NCI-H460 (cell line): ENCODE data around the gene MCF2L2. TPM values are rescaled to one million over a fixed set of nuclear protein-coding genes. Genes with fewer than 3 reads are reported as not detected.
"Not testable (repeated sequence)": the region's sequence is repeated elsewhere in the genome, so short reads cannot be mapped to it uniquely, and the experiment has no call there.

ENCODE experiments used
- DNase-seq: peaks from one replicate; pipeline ENCODE4 v3.0.0-alpha.2; 2016; ENCODE audit warnings: low read depth; ENCODE audit errors: extremely low read depth
- total RNA-seq: library from RNA; depleted of rRNA; stranded (reverse); fragments of >200 nt; shearing (Covaris generic); gene quantifications from 2 replicates; pipeline ENCODE4 v1.2.3, GENCODE V29; 2014

Gene MCF2L2
- total RNA-seq, 1 experiment from 2014 or later, result 0.57 TPM

DNA sequence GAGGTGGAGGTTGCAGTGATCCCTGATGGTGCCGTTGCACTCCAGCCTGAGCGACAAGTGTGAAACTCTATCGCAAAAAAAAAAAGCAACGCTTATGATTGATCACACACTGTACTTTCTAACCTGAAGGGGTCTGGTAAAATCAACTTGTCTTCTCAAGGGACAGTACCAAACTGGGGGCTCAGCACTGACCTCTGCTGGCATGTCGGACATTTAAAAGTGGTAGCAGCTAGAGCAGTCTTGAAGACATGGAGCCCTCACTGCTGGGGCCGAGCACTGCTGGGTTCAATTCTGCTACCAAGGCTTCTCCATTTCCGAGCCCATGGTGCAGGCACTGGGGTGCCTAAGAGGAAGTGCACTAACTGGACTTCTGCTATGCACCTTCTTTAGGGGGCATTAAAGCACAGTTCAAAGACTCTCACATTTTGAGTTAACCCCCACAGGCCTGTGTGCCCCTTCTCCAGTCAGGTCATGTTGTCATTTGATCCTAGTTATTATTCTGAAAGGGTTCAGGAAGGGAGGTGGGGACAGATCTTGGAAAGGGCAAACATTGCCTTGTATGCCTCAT lies 239.4 kb downstream of the MCF2L2 start:
- peak; percentile 11 for DNase-seq

DNA sequence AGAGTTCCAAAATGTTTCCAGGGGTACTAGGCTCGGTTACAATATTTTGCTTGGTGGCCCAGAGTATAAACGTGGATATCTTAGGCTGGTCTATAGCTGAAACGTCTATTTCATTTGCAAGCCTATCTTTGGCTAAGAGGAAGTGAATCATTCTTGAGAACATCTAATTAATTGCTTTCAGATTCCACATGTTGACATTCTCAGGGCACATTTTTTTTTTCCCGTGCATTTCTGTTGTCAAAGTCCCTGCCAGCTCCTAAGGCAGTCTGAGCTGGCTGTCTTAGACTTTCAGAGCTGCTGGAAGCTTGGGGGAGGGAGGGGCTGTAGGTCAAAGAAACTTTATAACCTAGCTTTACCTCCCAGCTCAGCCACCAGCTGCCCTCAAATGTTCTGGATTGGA lies 242.7 kb downstream of the MCF2L2 start:
- DNase-seq, result no peak

DNA sequence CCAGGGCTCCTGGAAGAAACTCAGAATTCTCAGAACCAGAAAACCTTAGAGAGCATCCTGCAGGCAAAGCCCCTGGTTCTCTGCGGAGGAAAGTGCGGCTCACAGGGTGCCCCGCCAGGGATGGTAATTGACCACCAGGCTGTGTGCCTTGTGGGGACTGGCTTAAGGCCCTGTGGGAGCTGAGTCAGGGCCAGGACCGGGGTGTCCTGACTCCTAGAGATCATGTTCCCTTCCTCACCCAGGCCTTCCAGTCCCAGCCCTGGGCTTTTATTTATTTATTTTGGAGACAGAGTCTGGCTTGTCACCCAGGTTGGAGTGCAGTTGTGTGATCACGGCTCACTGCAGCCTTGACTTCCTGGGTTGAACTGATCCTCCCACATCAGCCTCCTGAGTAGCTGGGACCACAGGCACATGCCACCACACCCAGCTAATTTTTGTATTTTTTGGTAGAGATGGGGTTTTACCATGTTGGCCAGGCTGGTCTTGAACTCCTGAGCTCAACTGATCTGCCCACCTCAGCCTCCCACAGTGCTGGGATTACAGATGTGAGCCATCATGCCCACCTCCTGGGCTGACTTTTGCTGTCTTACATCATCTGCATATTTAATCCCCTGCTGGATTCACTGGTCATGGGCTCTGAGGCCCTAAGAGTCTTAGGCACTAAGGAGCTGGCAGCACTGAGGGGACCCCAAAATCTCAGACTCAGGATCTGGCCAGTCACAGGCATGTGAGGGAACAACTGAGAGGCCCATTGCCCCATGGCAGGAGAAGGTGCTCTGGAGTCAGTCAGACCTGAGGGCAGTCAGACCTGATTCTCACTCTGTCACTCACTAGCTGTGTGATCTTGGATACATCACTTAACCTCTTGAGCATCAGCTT lies 245.4 kb downstream of the MCF2L2 start:
- no peak for DNase-seq

DNA sequence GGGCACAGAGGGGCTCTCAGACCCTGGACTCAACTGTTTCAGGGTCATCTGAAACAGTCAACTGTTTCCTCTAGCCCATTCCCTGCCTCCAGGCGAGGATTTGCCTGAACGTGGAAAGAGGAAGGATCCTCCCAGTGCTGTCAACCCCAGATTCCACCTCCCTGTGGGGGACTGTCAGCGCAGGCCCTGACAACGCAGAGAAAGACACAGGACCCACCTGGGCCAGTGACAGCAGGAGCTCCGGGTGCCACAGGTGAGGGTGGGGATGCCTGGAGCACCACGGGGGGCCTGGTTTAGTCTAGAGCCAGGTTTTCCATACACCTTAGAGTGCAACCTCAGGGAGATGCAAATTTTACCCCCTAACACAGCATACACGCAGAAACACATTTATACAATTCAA lies 246.3 kb downstream of the MCF2L2 start:
- no peak for DNase-seq

DNA sequence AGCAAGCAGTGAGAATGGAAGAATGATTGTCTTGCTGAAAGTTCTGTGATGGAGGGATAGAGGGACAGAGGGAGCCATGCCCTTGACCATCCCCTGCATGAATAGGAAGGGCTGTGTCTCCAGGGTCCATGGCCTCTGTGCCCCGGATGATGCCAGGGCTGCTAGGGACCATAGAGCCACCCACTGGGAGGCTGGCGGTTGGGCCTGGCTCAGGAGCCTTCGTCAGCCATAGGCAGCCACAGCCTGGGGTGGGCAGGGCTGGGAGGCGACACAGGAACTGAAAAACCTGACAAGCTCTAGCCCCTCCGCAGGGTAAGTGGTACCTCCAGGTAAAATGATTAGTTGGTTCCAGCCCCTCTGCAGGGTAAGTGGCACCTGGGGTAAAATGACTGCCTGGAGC lies 246.8 kb downstream of the MCF2L2 start:
- DNase-seq, result no peak

DNA sequence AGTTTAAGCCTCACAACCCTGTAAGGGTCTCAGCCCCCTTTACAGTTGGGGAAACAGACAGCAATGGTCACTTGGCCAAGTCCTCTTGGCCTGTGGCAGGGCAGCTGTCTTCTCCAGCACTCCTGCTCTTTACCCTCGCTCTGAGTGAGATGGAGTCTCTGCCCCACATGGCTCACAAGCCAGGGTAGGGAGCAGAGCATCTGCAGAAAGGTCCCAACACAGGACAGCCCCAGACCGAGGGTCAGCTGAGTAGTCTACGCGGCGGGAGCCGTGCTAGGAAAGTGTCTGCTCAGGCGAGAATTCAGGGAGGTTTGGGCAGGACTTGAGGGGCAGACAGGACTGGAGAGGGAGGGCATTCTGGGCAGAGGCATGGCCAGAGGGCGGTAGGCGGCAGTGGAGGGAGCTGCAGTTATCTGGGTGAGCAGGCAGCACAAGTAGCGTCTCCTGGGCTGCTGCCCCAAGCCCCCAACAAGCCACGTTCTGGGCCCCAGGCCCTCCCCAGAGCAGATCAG lies 247.6 kb downstream of the MCF2L2 start:
- DNase-seq, result no peak

DNA sequence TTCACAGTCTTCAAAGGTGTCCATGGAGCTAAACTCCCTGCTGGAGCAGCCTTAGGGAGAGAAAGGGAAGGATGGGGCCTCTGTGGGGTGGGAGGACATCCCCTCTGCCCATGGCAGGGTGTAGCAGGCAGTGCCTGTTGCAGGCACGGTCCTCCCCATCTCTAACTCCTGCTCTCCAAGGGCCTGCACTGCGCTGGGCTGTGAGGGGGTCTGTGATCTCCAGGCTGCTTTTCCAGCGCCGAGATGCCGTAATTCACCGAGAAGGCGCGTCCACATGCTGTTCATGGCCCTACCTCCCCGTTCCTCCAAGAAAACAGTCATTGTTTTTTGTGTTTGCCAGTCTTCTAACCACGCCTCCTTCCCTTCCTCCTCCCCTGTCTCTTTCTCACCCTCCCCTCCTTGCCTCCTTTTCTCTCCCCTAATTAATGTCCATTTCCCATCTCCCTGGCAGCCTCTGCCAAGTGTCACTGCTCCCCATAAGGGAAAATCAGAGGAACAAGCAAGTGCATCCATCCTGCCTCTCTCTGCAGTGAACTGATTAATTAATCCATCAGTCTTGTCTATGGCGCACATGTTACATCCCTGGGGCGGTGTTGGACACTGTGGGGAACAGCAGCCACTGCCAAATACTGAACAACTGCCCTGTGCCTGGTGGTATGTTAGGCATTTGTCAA lies 248.2 kb downstream of the MCF2L2 start:
- DNase-seq, result no peak

DNA sequence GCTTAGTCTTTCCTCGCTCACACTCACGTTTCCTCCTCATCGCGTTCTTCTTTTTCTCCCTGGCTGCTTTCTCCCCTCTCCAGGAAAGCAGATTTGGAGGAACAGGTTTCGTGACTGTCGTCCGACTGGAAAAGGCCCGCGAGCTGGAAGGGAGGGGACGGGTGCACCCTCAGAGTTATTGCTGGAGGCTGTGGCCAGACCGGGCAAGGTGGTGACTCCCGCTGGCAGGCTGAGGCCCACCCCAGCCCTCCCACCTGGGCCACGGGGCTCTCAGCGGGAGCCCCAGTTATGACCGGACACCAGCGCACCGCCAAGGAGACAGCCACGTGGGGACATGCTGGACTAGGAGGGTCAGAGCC lies 248.9 kb downstream of the MCF2L2 start:
- DNase-seq, result not testable (repeated sequence)

DNA sequence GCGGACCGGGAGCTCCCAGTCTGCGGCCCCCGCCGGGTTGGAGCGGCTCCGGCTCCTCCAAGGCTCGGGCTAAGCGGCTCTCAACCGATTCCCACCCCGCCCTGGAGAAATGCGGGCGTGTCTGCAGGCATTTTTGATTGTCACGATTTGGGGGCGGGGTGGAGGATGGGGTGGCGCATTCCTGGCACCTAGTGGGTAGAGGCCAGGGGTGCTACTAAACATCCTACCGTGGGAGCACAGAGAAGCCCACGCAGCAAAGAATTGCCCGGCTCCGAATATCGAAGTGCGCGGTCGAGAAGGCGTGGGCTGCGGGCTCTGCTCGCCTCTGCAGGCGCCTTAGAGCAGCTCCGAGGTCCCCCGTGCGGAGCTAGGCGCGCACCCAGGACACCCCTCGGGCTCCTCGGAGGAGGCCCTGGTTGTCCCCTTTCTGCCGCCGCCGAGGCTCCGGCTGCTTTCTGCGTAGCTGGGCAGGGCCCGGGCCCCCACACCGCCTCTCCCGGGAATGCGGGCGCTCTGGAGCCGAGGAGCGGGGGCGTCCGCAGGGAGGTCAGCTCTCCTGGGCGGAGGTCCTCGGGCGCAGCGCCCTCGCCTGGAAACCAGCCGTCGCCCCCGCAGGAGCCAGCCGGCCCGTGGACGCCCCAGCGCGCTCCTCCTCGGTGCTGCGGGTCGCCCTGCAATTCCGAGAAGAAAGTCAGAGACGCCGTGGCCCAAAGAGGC lies 249.4 kb downstream of the MCF2L2 start:
- DNase-seq, result no peak

DNA sequence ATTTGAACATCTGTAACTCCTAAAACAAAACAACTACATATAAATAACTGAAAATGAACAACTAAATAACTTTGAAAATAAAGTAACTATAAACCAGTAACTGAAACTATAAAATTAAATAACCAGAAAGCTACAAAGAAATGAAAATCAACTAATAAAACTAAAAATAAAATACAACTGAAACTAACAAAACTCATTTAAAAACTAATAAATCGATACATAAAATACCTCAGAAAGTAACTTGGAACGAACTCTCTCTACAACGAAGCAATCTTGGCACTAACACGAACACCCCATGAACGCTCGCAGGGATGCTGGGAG lies 249.9 kb downstream of the MCF2L2 start:
- no peak for DNase-seq

DNA sequence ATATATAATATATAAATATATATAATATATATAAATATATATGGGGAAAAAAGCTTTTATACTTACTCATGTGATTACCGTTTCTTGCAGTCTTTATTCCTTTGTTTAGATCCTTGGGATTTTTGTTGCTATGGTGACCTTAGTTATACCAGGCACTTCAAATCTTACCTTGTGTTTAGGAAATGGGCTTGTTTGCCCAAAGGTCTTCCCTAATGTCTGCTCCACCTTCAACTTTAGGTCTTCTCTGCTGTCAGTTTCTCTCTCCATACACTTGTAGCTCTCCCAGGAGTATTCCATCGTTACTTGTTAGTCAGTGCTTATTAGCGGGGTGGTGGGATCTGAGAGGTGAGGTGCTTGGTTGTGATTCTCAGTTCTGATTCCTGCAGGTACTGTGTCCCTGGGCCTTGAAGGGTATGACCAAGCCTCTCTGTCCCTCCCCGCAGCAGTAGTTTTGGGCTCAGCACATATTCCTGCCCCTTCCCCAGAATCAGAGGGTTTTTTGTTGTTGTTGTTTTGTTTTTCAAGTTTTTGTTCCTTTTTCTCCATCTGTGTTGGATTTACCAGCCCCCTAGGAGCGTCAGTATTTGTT lies 256.3 kb downstream of the MCF2L2 start:
- DNase-seq, result no peak

DNA sequence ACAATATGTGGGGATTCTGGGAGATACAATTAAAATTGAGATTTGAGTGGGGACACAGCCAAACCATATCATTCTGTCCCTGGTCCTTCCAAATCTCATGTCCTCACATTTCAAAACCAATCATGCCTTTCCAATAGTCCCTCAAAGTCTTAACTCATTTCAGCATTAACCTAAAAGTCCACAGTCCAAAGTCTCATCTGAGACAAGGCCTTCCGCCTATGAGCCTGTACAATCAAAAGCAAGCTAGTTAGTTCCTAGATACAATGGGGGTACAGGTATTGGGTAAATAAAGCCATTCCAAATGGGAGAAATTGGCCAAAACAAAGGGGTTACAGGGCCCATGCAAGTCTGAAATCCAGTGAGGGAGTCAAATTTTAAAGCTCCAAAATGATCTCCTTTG lies 260.4 kb downstream of the MCF2L2 start:
- not testable (repeated sequence) for DNase-seq

DNA sequence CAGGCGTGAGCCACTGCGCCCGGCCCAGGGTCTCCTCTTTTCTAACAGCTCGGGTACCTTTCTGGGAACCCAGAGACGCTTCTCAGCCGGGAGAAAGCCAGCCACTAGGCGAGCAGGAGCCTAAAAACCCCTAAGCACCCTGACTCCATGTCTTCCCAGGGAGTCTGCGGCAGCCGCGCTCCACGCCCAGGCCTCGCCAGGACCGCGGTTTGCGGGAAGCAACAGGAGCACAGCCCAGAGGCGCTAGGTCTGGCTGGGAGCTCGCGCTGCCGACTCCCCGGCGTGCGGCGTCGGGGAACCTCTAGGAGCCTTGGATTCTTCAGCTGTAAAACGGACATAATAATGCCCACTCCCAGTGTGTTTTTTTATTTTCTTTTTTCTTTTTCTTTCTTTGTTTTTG lies 264.9 kb downstream of the MCF2L2 start:
- DNase-seq, result no peak

DNA sequence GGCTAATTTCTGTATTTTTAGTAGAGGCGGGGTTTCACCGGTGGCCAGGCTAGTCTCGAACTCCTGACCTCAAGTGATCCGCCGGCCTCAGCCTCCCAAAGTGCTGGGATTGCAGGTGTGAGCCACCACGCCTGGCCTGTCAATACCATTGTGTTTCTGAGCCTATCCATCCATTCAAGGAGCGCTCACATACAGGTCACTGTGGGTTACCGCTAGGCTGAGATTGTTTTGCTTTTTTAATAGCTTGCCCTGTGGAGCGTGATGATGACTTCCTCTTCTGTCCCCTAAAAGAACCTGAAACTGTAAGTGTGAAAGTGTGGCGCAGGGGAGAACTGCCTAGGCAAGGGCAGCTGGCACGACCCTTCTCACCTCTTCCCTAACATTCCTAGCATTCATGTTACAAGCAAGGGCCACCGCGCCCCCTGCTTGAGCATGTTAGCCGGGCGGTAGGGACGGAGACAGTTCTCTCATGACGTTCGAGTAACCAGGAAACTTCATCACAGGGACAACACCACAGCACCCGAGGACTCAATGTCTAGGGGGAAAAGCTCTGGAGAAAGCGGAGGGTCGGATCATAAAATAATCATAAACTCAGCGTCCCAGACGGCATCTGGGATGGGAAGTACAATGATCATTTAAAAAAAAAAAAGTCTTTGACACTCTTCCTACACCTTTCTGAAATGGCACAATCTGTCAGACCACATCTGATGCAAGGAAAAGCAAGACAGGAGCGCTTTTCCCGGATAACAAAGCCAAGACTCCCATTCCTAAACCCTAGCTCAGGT lies 266.7 kb downstream of the MCF2L2 start:
- DNase-seq, result no peak

DNA sequence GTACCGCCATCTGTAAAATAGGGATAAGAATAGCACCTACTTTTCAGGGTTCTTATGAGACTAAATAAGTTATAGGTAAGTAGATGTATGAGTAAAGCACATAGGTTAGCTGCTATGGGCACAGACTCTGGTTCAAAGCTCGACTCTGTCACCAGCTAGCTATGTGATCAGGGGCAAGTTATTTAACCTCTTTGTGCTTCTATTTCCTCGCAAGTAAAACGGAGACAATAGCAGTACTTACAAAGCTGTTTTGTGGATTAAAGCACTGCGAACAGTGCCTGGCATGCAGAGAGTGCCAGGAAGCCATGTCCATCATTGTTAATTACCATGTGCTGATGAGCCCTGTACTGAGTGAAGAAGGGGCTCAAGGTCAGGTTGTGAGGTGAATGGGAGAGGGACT lies 267.8 kb downstream of the MCF2L2 start:
- DNase-seq, result no peak

DNA sequence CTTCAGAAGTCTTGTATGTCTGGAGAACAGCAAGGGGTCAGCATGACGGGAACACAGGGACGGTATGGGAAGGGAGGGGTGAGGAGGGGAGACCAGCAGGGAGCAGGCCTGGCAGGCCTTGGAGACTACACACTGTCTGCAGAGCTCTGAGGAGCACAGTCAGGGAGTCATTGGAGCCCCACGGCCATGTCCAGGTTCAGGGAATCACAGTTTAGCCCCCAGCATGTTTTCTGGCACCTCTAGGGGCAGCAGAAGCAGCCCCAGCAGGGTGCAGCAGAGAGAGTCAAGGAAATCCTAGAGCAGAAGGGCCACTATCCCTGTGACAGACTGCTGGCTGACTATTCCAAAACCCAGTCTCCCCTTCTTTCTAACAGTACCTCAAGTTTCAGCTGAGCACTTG lies 269.1 kb downstream of the MCF2L2 start:
- DNase-seq, result no peak

DNA sequence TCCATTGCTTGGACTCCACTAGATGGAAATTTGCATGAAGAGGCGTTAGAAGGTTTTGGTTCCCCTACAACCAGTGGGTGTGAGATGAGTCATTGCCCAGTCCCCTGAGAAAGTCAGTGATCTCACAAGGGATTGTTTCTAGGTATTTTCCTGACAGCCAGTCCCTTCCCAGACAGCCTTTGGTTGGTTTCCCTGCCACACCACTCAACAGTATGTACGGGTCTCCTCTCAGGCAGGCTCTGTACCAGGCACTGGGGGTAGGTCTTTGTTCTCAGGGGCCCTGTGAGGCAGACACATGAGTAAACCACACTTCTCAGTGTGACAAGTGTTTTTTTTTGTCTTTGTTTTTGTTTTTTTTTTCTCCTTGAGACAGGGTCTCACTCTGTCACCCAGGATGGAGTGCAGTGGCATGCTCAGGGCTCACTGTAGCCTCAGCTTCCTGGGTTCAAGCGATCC lies 269.8 kb downstream of the MCF2L2 start:
- no peak for DNase-seq

DNA sequence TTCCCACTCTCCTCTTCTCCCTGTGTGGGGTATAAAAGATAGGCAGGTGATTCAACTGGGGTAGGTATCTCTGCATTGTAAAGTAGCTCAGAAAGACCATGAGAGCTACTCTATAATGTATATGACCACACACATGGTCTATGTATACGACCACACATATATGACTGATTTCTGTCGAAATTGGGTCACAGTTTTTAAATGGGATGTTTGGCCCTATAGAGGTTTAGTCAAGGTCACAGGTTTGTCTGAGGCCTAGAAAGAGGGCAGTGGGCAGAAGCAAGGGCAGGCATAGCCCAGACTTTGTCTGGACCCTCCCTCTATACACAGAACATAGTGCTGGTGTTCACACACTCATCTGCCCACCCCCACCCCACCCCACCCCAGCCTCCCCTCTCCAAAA lies 270.3 kb downstream of the MCF2L2 start:
- no peak for DNase-seq

DNA sequence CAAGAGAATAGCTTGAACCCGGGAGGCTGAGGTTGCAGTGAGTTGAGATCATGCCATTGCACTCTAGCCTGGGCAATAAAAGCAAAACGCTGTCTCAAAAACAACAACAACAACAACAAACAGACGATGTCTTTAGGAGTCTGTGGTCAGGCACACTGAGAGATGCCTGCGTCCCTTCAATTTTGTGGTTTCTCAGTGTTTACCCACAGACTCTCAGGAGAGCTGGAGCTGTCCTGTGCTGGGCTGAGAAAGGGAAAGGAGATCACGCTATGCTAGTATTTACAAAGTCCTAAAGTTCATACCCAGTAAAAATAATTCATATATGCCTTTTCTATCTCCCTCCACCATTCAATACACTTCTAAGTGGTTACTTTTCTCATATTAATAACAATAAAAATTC lies 272.2 kb downstream of the MCF2L2 start:
- no peak for DNase-seq

DNA sequence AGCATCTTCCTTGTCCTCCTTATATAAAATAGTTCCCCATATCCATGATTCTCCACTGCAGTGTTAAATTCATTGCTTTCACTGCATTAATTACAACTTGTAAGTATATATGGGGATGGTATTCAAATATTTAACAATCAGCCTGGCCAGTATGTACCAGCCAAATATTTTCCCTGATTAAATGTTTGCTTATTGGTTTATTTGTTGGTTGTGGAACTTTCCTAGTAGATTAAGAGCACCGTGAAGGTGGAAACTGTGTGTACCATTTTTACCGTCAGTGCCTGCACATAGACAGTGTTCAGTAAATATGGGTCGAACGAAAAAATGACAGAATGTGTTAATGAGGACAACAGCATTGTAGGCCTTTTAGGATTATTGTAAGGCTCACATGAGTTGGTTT lies 272.9 kb downstream of the MCF2L2 start:
- DNase-seq, result no peak
